ENCODE data around the gene SRPRB.

Gene SRPRB

GRCh38 chr3:133850034-133850433 is 44.4 kb downstream of the SRPRB start:
- no peaks in the 10 kb centered on the region for H4K20me1 ChIP-seq (ENCODE audit: insufficient read depth, low read length)
- H3K9ac ChIP-seq (ENCODE audit: low read length) = no peak overlapping the region
- H3K4me1 ChIP-seq (ENCODE audit: low read length) = peaks cover 18% of the 10 kb centered on the region
- H2AFZ ChIP-seq (ENCODE audit: low read depth, low read length) = no peak overlapping the region
- no peaks in the 10 kb centered on the region for H3K36me3 ChIP-seq (replicated peaks; ENCODE audit: low read depth, low read length)
- H3K9me3 ChIP-seq (ENCODE audit: insufficient read depth, low read length) = no peaks in the 10 kb centered on the region
- no peaks in the 10 kb centered on the region for H3K79me2 ChIP-seq (ENCODE audit: low read length)
- no peak overlapping the region for H3K4me3 ChIP-seq (ENCODE audit: low read length)
- TF ChIP-seq CTCF (IDR thresholded peaks at IDR 0.05; ENCODE audit: low read depth, low read length) (no peak), EZH2phosphoT487 (IDR thresholded peaks at IDR 0.05; ENCODE audit: low read depth) (no peak)
- peaks cover 6% of the 10 kb centered on the region; the same call in 1 of the 2 replicates for H3K27me3 ChIP-seq (ENCODE audit: low read depth, low read length)
- H3K27ac ChIP-seq (ENCODE audit: low read length) = no peak overlapping the region
- peak overlapping the region; percentile 3; the same call in 1 of the 2 replicates for H3K4me2 ChIP-seq (ENCODE audit: low read length)

- H3K4me3 ChIP-seq (ENCODE audit: low read length) = no peak overlapping the region
- no peaks in the 10 kb centered on the region for H3K9me3 ChIP-seq (ENCODE audit: insufficient read depth, low read length)
- no peak overlapping the region for H3K9ac ChIP-seq (ENCODE audit: low read length)
- peaks cover 18% of the 10 kb centered on the region for H3K4me1 ChIP-seq (ENCODE audit: low read length)
- peaks cover 6% of the 10 kb centered on the region; the same call in 1 of the 2 replicates for H3K27me3 ChIP-seq (ENCODE audit: low read depth, low read length)
- TF ChIP-seq EZH2phosphoT487 (IDR thresholded peaks at IDR 0.05; ENCODE audit: low read depth) (no peak), CTCF (IDR thresholded peaks at IDR 0.05; ENCODE audit: low read depth, low read length) (no peak)
- no peaks in the 10 kb centered on the region for H3K79me2 ChIP-seq (ENCODE audit: low read length)
- no peak overlapping the region for H3K27ac ChIP-seq (ENCODE audit: low read length)
- H4K20me1 ChIP-seq (ENCODE audit: insufficient read depth, low read length) = no peaks in the 10 kb centered on the region
- H3K4me2 ChIP-seq (ENCODE audit: low read length) = no peak overlapping the region
- no peak overlapping the region for H2AFZ ChIP-seq (ENCODE audit: low read depth, low read length)
- no peaks in the 10 kb centered on the region for H3K36me3 ChIP-seq (replicated peaks; ENCODE audit: low read depth, low read length)
Measured at GRCh38 chr3:133851266-133851906, 45.8 kb downstream of the SRPRB start.

GRCh38 chr3:133851931-133852330 is 46.3 kb downstream of the SRPRB start:
- H2AFZ ChIP-seq (ENCODE audit: low read depth, low read length) = no peak overlapping the region
- no peak overlapping the region for H3K9ac ChIP-seq (ENCODE audit: low read length)
- H4K20me1 ChIP-seq (ENCODE audit: insufficient read depth, low read length) = no peaks in the 10 kb centered on the region
- TF ChIP-seq CTCF (IDR thresholded peaks at IDR 0.05; ENCODE audit: low read depth, low read length) (no peak), EZH2phosphoT487 (IDR thresholded peaks at IDR 0.05; ENCODE audit: low read depth) (no peak)
- no peak overlapping the region for H3K27ac ChIP-seq (ENCODE audit: low read length)
- no peaks in the 10 kb centered on the region for H3K79me2 ChIP-seq (ENCODE audit: low read length)
- no peak overlapping the region for H3K4me3 ChIP-seq (ENCODE audit: low read length)
- H3K4me2 ChIP-seq (ENCODE audit: low read length) = no peak overlapping the region
- peaks cover 18% of the 10 kb centered on the region for H3K4me1 ChIP-seq (ENCODE audit: low read length)
- H3K36me3 ChIP-seq (replicated peaks; ENCODE audit: low read depth, low read length) = no peaks in the 10 kb centered on the region
- H3K27me3 ChIP-seq (ENCODE audit: low read depth, low read length) = peaks cover 6% of the 10 kb centered on the region; the same call in 1 of the 2 replicates
- no peaks in the 10 kb centered on the region for H3K9me3 ChIP-seq (ENCODE audit: insufficient read depth, low read length)

- no peak overlapping the region for H3K27ac ChIP-seq (ENCODE audit: low read length)
Measured at GRCh38 chr3:133853063-133853924, 47.7 kb downstream of the SRPRB start.

More at GRCh38 chr3:133853063-133853924, 47.7 kb downstream of the SRPRB start:
- no peak overlapping the region for H3K9ac ChIP-seq (ENCODE audit: low read length)
- no peak for TF ChIP-seq CTCF (IDR thresholded peaks at IDR 0.05; ENCODE audit: low read depth, low read length)
- TF ChIP-seq EZH2phosphoT487 (IDR thresholded peaks at IDR 0.05; ENCODE audit: low read depth) = no peak
- H3K9me3 ChIP-seq (ENCODE audit: insufficient read depth, low read length) = no peaks in the 10 kb centered on the region
- H3K4me2 ChIP-seq (ENCODE audit: low read length) = no peak overlapping the region
- no peak overlapping the region for H2AFZ ChIP-seq (ENCODE audit: low read depth, low read length)
- no peaks in the 10 kb centered on the region for H3K36me3 ChIP-seq (replicated peaks; ENCODE audit: low read depth, low read length)
- peaks cover 18% of the 10 kb centered on the region for H3K4me1 ChIP-seq (ENCODE audit: low read length)
- H3K27me3 ChIP-seq (ENCODE audit: low read depth, low read length) = no peaks in the 10 kb centered on the region
- no peaks in the 10 kb centered on the region for H3K79me2 ChIP-seq (ENCODE audit: low read length)
- H3K4me3 ChIP-seq (ENCODE audit: low read length) = no peak overlapping the region
- H4K20me1 ChIP-seq (ENCODE audit: insufficient read depth, low read length) = no peaks in the 10 kb centered on the region

All from OCI-LY3 (cell line).